HG03095 (cell line): ENCODE results near the gene COX11.

ENCODE experiments used
- ATAC-seq: cut with Tn5 transposase; IDR thresholded peaks from one replicate; pipeline ENCODE4 v1.9.1; 2021; ENCODE audit warnings: moderate library complexity; ENCODE audit not compliant: unreplicated experiment

COX11 gene, protein sequence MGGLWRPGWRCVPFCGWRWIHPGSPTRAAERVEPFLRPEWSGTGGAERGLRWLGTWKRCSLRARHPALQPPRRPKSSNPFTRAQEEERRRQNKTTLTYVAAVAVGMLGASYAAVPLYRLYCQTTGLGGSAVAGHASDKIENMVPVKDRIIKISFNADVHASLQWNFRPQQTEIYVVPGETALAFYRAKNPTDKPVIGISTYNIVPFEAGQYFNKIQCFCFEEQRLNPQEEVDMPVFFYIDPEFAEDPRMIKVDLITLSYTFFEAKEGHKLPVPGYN

DNA sequence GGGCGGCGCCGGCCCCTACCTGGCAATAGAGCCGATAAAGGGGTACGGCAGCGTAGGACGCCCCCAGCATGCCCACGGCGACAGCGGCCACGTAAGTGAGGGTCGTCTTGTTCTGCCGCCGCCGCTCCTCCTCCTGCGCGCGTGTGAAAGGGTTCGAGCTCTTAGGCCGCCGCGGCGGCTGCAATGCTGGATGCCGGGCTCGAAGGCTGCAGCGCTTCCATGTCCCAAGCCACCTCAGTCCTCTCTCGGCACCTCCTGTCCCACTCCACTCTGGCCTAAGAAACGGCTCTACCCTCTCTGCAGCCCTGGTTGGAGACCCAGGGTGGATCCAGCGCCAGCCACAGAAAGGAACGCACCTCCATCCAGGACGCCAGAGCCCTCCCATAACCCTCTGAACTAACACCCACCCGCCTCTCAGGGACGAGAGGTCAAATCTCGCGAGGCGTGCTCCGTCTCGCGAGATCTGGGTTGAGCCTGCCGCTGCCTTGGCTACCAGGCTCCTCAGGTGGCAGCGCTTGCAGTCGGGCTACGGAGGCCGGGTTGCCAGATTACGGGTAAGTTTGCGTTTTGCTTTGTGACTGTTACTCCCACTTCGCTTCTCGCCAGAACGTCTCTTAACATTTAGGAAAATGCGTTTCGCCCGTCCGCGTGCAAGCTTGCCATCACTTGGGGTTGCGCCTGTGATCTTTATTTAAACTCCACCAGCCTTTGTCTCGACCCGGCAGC is at the start of gene COX11, which contains the start of gene STXBP4:
TSS of gene COX11 (minus strand) at position 393 of the 726 bp plus-strand sequence. CDS start at position 385, 8 bp downstream.
TSS of gene STXBP4 (plus strand) at position 504 of the 726 bp plus-strand sequence. CDS start 17,455 bp downstream, outside the sequence.
- peak; percentile 95 for ATAC-seq

GRCh38 chr17:55005520-55005919 is 37.1 kb upstream of the COX11 start:
- no peak for ATAC-seq

GRCh38 chr17:55004484-55004883 is 36.0 kb upstream of the COX11 start:
- ATAC-seq, result no peak

DNA sequence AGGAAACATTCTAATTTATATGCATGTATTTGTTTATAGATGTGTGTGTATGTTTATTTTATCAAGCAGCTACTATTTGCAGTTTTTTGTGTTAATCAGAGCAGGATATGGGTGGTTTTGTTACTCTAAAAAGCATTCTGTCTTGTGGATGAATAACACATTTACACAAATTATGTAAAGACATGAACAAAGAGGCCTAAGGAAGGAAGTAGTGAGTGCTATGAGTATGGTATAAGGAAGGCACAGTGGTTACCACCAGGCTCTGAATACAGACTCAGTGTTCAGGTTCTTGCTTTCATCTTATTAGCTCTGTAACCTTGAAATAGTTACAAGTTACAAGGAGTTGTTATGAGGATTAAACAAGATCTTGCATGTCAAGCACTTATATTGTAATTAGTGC is 34.0 kb upstream of the COX11 start:
- ATAC-seq, result no peak

DNA sequence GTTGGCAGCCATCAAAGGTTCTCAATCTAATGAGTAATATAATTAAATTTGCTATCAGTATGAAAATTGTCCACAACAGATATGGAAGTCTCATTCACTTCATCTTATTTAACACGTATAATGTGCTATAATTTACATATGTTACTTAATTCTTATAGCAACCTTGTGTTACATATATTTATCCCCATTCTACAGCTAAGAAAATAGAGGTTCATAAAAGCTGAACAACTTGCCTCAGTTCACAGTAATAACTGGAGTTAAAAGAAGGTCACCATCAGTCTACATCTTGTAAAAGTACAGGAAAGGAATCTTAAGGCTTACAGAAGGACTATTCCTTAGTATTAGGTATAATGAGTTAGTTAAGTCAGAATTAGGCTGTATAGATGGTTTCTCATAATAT is 28.0 kb upstream of the COX11 start:
- ATAC-seq, result no peak

DNA sequence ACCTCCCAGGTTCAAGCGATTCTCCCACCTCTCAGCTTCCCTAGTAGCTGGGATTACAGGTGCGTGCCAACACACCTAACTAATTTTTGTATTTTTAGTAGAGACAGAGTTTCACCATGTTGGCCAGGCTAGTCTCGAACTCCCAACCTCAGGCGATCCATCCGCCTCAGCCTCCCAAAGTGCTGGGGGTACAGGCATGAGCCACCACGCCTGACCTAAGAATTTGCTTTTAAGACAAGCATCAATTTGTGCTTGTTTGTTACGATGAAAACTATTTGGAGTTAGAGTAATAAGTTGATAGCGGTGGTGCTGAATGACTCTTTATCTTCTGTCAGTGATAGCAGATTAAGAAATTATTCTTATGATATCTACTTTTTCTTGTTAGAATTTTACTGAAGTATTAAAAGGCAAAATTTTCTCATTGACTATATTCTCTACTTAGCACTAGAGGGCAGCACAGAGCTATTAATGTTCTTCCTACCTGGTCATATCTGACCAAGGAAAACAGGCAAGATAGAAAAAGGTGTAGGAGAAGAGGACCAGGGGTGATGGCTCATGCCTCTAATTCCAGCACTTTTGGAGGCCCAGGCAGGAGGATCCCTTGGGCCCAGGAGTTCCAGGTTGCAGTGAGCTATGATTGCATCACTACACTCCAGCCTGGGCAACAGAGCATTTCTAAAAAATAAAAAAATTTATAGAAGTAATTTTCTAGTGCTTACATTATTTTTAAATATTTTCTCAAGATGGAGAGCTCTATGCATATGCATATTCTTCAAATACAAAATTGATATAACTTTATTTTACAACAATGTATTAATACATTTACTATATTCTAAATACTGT is 24.6 kb upstream of the COX11 start:
- peak; percentile 72 for ATAC-seq

DNA sequence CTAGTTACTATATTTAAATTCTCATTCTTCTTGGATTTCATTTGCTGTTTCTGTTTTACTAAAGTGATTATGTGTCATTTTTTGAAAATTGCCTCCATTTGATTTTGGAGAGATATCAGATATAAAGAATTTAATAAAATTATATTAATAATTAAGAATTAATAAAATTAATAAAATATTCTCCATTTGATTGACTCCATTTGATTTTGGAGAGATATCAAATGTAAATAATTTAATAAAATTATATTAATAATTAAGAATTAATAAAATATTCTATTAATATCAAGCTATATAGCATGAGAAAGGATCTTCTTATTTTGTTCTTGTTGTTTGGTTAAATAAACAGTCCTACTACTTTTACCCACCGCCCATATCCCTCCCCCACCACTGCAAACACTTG is 23.1 kb upstream of the COX11 start:
- ATAC-seq, result no peak

DNA sequence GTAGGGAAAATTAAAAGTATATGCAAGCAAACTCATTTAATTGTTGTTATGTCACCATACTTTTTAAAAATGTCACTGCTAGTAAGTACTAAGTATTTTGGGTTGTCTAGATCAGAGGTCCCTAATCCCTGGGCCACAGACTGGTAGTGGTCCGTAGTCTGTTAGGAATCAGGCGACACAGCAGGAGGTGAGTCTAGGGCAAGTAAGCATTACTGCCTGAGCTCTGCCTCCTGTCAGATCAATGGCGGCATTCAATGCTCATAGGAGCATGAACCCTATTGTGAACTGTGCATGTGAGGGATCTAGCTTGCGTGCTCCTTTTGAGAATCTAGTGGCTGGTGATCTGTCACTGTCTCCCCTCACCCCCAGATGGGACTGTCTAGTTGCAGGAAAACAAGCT is 21.7 kb upstream of the COX11 start:
- no peak for ATAC-seq

DNA sequence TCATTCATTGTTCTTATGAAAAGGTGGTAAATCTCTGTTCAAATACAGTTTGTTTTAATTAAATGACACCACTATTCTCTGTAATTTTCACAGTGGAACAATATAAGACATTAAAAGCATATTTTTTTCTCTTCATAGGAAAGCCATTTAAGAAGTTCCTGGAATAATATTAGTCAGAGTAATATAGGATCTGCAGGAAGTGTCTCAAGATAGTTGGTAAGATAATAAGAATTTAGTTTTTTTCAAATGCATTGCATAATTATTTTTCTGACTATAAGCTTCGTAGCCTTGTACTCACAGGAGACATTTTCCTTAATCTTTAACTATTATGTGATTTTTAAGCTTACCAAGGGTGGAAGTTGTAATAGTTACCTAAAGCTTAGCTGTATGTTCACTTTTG is 17.0 kb upstream of the COX11 start:
- ATAC-seq, result no peak

DNA sequence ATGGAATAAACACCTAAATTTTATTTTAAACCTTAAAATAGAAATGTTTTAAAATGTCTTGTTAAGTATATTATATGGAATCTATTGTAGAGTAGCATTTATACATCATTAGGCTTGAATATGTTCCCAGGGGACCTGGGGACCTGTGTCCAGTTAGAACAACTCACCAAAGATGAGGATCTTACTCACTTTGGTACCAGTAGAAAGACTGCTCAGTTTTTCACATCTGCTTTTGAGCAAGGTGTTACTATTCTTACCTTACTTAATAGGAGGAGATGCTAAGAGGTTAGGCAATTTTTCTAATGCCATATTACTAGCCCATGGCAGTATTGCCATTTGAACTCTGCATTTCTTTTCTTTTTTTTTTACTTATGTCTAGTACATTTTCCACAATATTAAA is 14.8 kb upstream of the COX11 start:
- ATAC-seq, result no peak

DNA sequence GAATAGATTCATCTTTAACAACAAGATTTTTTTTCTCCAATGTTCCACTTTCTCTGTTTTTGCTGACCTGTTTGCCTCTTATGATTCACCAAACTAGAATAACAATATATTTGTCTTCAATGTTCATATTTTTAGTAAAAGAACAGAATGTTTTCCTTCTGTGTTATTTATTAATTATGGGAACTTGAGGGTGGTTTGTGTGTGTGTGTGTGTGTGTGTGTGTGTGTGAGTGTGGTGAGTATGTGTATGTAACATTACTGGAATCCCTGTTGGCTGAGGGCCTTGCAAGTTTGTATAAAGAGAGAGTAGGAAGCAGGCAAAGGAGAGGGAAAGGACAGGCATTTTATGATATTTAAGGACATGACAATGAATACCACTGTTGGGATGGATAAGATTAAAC is 13.9 kb upstream of the COX11 start:
- no peak for ATAC-seq

- no peak for ATAC-seq
Measured at GRCh38 chr17:54980375-54980774, 11.9 kb upstream of the COX11 start.

DNA sequence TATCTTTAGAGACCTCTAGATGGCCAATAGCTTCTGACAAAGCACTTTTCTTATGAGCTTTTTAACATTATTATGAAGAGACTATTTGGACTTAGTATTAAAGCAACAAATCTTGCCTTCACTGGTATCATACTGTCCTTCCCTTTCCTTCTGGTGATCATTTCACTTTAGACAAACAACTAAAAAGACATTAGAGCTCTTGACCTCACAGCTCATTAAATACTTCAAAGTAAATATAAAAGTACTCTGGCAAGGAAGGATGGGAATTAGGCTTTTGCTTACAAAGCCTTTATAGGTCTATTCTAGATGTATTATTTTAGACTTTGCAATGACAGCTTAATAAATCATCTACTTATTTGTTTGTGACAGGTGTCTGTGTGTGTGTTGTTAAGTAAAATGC is 11.2 kb upstream of the COX11 start:
- ATAC-seq, result no peak

- no peak for ATAC-seq
Measured at GRCh38 chr17:54977744-54978143, 9.3 kb upstream of the COX11 start.

DNA sequence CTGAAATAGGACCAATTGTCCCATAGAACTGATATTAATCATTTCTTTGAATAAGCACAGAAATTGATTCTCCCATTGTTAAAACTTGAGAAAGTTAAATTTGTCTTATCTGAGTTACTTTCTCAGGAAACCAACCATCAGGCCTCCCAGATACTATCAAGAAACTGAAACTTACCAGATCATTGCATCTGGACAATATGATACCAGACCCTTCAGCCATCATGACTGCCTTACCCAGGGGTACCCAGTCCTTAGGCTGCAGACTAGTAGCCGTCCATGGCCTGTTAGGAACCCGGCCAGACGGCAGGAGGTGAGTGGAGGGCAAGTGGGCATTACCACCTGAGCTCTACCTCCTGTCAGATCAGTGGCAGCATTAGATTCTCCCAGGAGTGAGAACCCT is 7.9 kb upstream of the COX11 start:
- ATAC-seq, result no peak

- ATAC-seq, result no peak
Measured at GRCh38 chr17:54974759-54975158, 6.3 kb upstream of the COX11 start.

GRCh38 chr17:54972406-54973138 is 4.1 kb upstream of the COX11 start:
- no peak for ATAC-seq

DNA sequence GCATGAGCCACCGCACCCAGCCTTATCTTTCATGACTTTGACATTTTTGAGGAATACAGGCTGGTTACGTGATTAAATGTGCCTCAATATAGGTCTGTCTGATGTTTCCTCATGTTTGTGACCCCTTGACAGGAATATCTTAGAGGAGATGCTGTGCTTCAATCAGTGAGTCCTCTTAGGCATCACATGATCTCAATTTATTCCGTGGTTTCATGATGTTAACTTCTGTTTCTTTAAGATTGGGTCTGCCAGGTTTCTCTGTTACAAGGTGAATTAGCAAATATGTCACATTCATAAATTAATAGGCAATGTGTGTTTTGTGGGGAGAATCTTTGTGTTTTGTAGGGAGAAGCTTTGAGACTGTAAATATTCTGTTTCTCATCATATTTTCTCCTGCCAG is 3.4 kb upstream of the COX11 start:
- ATAC-seq, result no peak

DNA sequence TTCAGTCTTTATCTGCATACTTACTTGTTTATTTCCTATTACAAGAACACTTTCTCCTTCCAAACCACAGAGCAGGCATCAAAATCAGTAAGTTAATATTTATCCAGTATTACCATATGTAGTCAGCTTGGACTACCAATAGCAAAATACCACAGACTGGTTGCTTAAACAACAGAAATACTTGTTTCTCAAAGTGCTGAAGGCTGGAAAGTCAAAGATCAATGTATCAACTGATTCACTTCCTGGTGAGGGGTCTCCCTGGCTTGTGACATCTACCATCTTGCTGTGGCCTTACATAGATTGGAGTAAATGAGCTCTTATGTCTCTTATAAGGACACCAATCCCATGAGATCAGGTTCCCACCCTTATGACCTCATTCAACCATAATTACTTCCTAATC is 2.7 kb upstream of the COX11 start:
- ATAC-seq, result no peak

GRCh38 chr17:54969658-54970572 is 1.5 kb upstream of the COX11 start:
- ATAC-seq, result no peak
